ENCODE measurements around the gene INO80. TPM values are rescaled to one million over a fixed set of nuclear protein-coding genes. Genes with fewer than 3 reads are reported as not detected.

INO80 gene
- total RNA-seq, 2 donors from 2014 or later, result 9.4 to 16.4 TPM

- DNase-seq (ENCODE audit: low spot score), result no peak
- Histone ChIP-seq H3K27ac (no peak overlapping the region), H3K27me3 (no peaks in the 10 kb centered on the region), H3K4me3 (no peak overlapping the region), H3K4me1 (no peaks in the 10 kb centered on the region), H3K36me3 (peaks cover 50% of the 10 kb centered on the region), H3K9me3 (no peaks in the 10 kb centered on the region)
- TF ChIP-seq CTCF (IDR thresholded peaks at IDR 0.05), result no peak
Measured at GRCh38 chr15:40976819-40977218, 139.3 kb downstream of the INO80 start.

GRCh38 chr15:40974879-40975278 lies 141.2 kb downstream of the INO80 start:
- Histone ChIP-seq H3K4me1 (no peaks in the 10 kb centered on the region), H3K9me3 (no peaks in the 10 kb centered on the region), H3K36me3 (peaks cover 30% of the 10 kb centered on the region), H3K27ac (no peak overlapping the region), H3K4me3 (no peak overlapping the region), H3K27me3 (no peaks in the 10 kb centered on the region)
- TF ChIP-seq CTCF (IDR thresholded peaks at IDR 0.05), result no peak
- no peak for DNase-seq (ENCODE audit: low spot score)

GRCh38 chr15:40969363-40969762 lies 146.7 kb downstream of the INO80 start:
- Histone ChIP-seq H3K36me3 (no peaks in the 10 kb centered on the region), H3K9me3 (no peaks in the 10 kb centered on the region), H3K4me1 (peaks cover 0 to 8% of the 10 kb centered on the region in 2 donors), H3K27me3 (no peaks in the 10 kb centered on the region), H3K4me3 (no peak overlapping the region), H3K27ac (no peak overlapping the region)
- no peak for TF ChIP-seq CTCF (IDR thresholded peaks at IDR 0.05)
- DNase-seq (ENCODE audit: low spot score), result no peak

GRCh38 chr15:40968290-40969085 lies 147.6 kb downstream of the INO80 start:
- no peaks in the 10 kb centered on the region for H3K27me3 ChIP-seq
- no peak for TF ChIP-seq CTCF (IDR thresholded peaks at IDR 0.05)
- H3K9me3 ChIP-seq, result no peaks in the 10 kb centered on the region
- no peaks in the 10 kb centered on the region for H3K36me3 ChIP-seq
- H3K27ac ChIP-seq, result no peak overlapping the region
- H3K4me1 ChIP-seq, result peaks cover 0 to 8% of the 10 kb centered on the region in 2 donors
- H3K4me3 ChIP-seq, result no peak overlapping the region
- DNase-seq (ENCODE audit: low spot score), result no peak

- Histone ChIP-seq H3K27me3 (no peaks in the 10 kb centered on the region), H3K36me3 (no peaks in the 10 kb centered on the region), H3K4me3 (no peak overlapping the region), H3K27ac (no peak overlapping the region), H3K4me1 (peaks cover 0 to 8% of the 10 kb centered on the region in 2 donors), H3K9me3 (no peaks in the 10 kb centered on the region)
- no peak for TF ChIP-seq CTCF (IDR thresholded peaks at IDR 0.05)
- DNase-seq (ENCODE audit: low spot score), result no peak
Measured at GRCh38 chr15:40964634-40965033, 151.4 kb downstream of the INO80 start.

GRCh38 chr15:40964006-40964405 lies 152.1 kb downstream of the INO80 start:
- Histone ChIP-seq H3K9me3 (no peaks in the 10 kb centered on the region), H3K36me3 (no peaks in the 10 kb centered on the region), H3K27me3 (no peaks in the 10 kb centered on the region), H3K27ac (no peak overlapping the region), H3K4me1 (peaks cover 0 to 8% of the 10 kb centered on the region in 2 donors), H3K4me3 (no peak overlapping the region)
- TF ChIP-seq CTCF (IDR thresholded peaks at IDR 0.05), result no peak
- no peak for DNase-seq (ENCODE audit: low spot score)

Measured in right atrium auricular region (tissue), 2 donors.